C1 segment of cervical spinal cord (tissue), 14 donors: ENCODE measurements around the gene JMJD8.

Source experiments
- DNase-seq, 14 donors: peaks; one replicate each; lab custom pipeline; 2025; lab: John Stamatoyannopoulos, UW

Gene JMJD8

DNA sequence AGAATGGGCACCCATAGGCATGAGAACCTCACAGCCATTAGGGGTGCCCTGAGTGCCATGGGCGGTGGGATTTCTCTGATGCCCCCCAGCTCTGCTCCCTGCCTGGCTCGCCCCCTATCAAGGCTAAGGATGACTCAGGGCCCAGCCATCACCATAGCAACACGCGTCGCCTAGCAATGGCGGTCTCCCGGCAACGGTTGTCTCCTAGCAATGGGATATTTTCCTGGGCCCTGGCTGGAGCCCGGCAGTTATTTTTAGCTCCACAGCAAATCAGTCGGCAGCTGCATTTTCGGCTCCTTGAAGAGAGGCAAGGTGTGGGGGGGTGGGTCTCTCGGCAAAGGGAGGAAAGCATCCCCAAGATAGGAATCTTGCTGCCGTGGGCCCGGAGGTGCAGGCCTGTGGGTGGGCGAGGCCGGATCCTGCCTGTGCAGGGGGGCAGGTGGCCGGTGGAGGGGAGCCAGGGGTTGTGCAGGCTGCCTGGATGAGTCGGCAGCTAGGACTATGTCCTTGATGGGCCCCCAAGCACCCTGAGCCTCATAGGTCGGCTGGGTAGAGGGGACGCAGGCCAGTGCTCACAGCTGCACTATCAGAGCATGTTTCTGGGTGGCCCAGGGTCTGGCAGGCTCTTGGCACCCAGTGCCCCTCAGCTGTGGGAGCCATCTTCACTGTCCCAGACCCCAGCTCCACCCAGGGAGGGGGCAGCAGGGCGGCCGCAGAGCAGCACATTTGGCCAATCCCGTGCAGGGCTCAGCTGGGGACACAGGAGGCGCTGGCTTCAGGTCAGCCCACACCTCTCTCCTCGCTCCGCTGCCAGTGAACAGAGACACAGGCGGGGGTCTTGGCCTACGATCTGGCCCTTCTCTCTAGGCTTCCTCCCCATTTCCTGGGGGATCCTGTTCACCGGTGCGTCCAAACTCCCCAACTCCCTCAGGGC is 25.7 kb upstream of the JMJD8 start:
- peak in 12 of 14 donors; percentile 21 to 93 (median 60) for DNase-seq

- DNase-seq, result no peak
Measured at GRCh38 chr16:708959-709358, 24.8 kb upstream of the JMJD8 start.

GRCh38 chr16:708019-708418 is 23.9 kb upstream of the JMJD8 start:
- peak in 1 of 14 donors; percentile 46 for DNase-seq

GRCh38 chr16:707062-707538 is 23.0 kb upstream of the JMJD8 start:
- DNase-seq, result peak in 1 of 14 donors; percentile 69

GRCh38 chr16:706189-707061 is 22.3 kb upstream of the JMJD8 start:
- peak in 1 of 14 donors; percentile 75 for DNase-seq

DNA sequence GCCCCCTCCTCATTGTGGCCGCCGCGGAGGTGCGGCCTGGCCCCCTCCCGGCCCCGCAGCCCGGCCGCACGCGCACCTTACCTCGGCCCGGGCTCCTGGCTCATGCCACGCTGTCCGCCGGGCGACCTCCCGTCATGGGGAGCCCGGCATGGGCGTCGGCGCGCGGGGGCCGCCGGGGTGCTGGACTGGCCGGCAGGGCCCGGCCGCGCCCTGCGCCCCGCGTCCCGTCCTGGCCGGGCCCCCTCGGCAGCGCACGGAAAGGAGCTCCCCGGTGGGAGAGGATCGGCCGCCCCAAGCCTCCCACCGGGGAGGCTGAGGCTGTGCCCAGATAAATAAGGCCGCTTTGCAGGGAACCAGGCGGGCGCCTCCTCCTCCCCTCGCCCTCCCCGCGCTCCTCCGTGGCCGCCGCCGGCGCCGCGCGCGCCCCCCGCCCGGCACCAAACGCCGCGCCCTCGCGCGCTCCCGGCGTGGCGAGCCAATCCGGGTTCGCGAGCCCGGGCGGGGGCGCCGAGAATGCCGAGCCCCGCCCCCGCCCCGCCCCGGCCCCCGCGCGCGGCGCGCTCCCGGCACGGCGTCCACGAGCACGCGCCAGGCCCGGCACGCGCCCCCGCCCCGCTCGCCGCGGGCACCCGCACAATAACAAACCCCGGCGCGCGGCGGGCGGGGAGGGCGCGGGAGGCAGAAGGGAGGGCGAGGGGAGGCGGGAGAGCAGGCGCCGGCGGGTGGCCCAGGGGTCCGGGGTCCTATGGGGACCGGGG is 21.5 kb upstream of the JMJD8 start, which contains the start of gene FBXL16:
Gene FBXL16 (minus strand): TSS at position 371 of the 758 bp plus-strand sequence. CDS start 8,396 bp downstream, outside the sequence.
- DNase-seq, result peak in 11 of 14 donors; percentile 18 to 80 (median 46)

GRCh38 chr16:704552-705380 is 20.6 kb upstream of the JMJD8 start:
- peak in 1 of 14 donors; percentile 83 for DNase-seq

DNA sequence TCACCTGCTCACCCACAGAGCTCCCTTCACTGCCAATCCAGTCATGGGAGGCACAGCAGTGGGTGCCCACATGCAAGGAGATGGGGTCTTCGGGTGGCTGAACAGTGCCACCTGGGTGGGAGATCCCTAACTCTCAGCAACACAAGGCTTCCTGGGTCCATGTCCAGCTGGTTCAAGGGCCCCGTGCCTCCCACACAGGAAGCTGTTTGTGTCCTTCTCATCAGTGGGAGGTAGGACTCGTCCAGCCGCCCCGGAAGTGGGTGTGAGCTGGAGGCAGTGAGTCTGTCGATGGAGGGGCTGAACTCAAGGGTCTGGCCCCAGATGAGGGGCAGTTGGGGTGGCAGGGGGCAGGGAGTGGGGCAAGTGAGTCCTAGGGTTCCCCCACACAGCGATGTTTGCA is 19.9 kb upstream of the JMJD8 start:
- no peak for DNase-seq

DNA sequence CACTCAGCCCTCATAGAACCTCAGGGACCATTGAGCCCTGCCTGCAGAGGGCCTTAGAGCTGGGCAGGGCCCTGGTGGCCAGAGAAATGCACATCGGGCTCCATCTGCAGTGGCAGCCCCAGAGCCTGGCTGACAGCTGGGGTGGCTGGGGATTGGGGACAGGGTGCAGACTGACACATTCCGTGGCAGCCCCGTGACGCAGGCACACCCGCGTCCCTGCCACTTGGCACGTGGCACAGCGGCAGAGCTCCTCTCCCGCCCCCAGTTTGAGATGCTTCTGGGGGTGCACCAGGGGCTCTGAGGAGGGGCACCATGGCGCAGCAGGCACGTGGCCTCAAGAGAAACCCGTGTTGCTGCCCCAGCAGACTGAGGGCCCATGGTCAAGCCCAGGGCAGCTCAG is 19.3 kb upstream of the JMJD8 start:
- DNase-seq, result no peak

DNA sequence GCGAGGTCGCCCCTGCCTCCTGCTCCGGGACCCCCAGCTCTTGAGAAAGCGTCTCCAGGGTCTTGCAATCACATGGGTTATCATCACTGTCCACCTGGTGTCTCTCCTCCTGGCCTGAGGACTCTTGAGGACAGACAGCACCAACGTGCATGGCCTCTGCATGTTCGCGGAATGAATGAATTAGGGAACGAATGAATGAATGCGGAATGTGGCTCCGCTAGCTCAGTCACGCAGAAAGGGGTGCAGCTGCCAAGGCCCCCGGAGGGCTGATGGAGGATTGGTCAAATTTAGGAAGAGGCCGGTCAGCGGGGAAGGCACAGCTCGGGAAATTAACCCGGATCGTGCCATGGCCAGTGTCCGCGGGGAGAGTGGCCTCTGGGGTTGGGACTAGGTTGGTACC is 18.2 kb upstream of the JMJD8 start:
- no peak for DNase-seq

DNA sequence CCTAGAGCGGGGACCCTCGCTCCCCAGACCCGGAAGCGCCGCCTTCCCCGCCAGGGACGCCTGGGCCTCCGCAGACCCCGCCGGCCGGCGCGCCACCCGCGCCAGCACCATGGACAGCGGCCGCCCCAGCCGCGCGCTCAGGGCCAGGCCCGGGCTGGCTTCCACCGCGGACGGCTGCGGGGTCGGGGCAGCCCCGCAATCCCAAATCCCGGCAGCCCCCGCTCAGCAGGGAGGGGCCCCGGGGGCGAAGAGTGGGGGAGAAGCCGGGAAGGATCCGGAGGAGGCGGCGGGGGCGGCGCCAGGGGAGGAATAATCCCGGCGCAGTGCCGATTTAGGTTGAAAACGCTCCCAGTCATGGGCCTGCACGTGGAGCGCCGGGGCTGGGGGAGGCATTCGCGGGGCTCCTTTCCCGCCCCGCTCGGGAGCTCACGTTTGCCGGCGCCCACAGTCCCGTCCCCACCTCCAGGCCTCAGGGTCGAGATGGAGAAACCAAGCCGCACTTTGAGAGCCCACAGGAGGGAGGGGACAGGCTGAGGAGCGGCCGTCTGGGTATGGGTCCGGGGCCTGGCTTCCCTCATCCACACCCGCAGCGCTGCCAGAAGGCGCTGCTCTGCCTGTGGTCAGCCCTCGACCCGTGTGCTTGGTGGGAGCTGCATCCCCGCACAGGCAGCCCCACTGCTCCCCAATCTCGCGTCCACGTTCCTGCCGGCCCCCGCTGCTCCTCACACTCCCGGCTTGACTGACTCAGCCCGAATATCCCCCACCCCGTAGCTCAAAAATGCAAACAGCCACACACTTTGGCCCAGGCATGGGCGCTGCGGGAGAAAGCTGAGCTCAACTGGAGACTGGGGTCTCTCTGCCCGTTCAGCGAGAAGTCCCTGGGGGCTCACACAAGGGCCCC is 16.8 kb upstream of the JMJD8 start:
- peak in 1 of 14 donors; percentile 32 for DNase-seq

DNA sequence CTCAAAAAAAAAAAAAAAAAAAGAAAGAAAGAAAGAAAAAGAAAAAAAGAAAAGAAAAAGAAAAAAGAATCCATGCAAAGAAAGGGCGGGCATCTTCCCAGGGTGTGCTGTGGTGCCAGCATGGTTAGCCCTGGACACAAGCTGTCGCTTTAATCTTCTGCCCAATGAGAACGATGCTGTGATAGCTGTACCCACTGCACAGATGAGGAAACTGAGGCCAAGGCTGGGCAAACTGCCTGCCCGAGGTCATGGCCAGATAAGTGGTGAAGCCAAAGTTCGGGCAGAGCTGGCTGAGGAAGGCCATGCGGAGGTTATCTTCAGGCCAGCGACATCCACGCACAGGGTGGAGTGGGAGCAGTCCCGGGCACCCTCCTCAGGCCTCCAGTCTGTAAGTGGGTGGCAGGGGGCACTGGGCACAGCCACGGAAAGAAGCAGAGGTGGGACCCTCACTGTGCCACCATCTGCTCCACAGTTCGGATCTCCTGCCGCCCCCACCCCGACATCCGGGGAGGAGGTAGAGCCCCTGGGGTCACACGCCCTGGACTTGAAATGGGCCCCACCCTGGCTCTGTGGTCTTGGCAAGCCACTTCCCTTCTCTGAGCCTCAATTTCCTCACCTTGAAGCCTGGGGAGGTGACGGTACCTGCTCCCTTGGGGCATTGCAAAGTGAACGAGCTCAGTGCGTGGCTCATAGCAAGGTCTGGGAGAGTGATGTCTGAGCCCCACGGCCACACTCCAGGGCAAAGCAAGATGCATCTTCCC is 15.0 kb upstream of the JMJD8 start:
- DNase-seq, result no peak

DNA sequence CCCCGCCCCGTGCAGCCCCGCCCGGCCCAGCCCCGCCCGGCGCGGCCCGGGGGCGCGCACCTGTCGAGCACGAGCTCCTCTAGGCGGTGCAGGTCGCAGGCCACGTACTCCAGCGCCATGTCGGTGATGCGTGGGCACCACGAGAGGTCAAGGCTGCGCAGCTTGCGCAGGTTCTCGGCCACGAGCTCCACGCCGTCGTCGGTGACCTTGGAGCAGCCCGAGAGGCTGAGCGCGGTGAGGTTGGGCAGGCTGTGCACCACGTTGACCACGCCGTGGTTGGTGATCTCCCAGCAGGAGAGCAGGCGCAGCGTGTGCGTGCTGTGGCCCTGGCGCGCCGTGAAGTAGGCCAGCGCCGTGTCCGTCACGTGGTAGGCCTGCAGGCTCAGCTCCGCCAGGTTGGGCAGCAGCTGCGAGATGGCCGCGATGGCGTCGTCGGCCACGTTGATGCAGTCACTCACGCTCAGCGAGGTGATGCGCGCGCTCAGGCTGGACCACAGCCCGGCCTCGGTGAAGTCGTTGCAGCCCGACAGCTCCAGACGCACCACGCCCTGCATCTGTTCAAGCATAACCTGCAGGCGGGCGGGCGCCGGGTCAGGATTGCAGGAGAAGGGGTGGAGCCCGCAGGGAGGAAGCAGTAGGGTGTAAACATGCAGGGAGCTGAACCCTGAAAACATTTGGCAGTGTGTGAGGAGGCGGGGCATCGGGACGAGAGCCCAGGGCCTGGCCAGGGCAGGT is 11.4 kb upstream of the JMJD8 start:
- peak in 1 of 14 donors; percentile 83 for DNase-seq

DNA sequence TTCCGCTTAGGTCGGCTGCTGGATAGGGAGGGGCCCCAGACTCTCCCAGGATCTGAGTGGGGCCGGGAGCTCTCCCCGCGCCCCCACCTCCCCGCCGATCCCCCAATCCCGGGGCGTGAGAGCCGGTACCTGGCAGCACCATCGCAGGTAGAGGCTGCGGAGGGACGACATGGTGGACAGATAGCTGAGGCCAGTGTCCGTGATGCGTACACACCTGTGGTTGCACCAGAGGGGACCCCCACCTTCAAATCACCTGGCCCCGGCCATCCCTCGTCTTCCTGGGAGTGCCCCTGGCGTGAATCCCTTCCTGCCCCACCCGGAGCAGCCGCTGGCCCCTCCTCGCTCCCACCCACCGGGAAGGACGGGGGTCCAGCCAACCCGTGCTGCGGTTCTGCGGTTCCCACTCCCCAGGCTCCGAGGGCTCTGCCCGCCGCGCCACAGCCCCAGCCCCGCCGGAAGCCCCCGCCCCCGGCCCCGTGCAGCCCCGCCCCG is 10.8 kb upstream of the JMJD8 start:
- DNase-seq, result no peak

DNA sequence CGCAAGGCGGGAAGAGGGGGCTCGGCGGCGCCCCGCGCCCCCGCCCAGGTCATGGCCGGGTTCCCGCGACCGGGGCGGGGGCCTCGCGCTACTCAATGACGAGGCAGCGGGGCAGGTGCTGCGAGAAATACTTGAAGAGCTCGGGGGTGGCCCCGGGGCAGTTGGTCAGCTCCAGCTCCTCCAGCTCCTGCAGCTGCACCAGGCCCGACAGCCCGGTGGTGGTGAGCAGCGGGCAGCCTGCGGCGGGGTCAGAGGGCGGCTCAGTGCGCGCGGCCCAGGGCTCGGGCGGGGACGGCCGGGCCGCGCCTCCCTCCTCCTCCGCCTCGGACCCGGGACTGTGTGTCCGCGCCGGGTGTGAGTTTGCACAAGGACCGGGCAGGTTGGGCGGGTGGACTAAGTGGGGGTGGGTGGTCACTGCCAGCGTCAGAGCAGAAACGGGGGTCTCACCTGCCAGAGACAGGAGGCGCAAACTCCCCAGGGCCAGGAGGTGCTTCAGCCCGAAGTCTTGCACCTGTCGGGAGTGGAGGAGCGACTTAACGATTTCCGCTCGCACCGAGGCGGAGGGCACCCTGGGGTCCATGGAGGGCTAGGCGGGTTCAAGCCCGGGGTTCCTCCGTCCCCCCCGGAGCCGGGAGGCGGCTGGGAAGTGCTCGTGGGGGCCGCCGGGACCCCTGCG is 10.2 kb upstream of the JMJD8 start:
- no peak for DNase-seq

DNA sequence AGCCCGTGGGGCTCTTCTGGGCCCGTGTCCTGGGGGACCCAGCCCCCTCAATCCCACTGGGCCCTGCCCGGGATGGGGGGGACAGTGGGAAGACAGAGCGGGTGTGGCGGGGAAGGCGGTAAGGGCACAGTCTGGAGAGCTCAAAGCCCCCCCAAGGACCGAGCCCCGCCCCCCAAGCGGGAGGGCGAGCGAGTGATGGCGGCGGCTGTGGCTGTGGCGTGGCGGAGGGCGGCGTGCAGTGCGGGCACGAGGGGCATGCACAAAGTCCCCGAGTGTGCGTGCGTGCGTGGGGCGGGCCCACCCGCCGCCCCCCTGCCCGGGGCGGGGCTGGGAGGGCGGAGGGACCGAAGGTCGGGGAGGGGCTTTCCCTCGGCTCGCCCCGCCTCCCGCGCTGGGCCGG is 9.6 kb upstream of the JMJD8 start:
- no peak for DNase-seq

- no peak for DNase-seq
Measured at GRCh38 chr16:693364-693763, 9.2 kb upstream of the JMJD8 start.
